NK-92 treated with Interleukin-12 subunit alpha and Interleukin-12 subunit beta, amount 100 ng/mL, for 24 hours (cell line): ENCODE data around the gene TRIP4.
A peak's percentile ranks its signal among the peaks of the same experiment; 100 is the strongest.

ENCODE experiments used
- DNase-seq: peaks from one replicate; lab custom pipeline; 2025; lab: John Stamatoyannopoulos, UW

Gene TRIP4

DNA sequence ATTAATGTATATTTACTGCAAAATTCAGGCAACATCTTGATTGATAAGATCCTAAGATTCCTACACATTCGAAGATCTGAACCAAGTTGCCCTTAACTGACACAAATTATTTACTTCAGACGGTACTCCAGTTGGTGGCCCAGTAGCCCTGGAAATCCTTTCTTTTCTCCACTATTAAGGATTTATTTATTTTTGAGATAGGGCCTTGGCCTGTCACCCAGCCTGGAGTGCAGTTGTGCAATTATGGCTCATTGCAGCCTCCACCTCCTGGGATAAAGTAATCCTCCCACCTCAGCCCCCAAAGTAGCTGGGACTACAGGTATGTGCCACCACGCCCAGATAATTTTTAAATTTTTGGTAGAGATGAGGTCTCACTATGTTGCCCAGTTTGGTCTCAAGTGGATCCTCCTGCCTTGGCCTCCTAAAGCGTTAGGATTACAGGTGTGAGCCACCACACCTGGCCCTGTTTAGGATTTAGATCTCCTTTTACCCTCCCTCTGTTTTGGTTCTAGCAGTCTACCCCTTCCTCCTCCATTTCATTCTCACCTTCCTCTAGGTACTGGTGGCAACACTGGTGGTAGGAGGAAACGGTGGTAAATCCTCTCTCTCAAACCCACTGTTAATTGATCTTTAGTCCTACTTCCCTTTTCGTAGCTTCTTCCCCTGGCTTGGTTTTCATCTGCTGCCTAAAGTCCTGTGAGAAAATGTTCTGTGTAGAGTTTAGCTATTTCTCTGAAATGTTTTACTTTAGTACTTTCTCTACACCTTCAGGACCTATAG is 60.1 kb downstream of the TRIP4 start:
- DNase-seq: no peak

DNA sequence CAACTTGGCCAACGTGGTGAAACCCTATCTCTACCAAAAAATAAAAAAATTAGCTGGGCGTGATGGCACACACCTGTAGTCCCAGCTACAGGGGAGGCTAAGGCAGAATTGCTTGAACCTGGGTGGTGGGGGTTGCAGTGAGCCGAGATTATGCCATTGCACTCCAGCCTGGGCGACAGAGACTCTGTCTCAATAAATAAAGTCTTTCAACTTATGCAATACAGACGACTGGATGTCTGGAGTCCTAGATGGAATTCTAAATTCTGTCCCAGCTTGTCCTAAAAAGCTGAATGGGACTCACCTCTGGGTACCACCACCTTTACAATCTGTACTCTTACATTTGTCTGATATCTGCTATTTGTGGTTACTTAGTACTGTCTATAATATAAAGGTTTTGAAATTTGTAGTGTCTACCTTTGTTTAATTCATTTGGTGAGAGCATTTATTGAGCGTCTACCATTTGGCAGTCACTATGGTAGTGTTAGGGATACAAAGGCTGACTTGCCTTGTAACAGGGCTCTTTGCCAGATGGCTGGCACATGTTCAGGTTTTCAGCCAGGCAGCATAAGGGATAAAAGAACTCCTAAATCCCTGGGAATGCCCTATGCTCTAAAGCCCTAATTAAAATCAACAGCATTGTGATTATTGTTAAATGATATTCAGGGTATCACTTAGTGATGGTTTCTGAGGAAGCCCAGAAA is 65.5 kb downstream of the TRIP4 start:
- DNase-seq: no peak

DNA sequence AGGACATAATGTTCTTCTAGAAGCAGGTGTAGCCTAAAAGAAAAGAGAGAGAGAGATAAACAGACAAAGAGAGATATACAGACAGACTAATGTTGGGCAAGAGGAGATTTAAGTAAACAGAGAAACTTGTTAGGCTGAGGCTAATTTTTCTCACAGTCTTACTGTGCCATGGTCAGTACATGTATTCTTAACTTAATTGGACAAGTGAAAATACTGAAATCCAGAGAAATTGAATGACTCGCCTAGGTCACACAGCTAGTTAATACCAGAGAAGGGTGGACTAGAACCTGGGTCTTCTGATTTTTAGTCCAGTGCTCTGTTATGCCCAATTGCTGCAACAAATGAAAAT is 66.0 kb downstream of the TRIP4 start:
- no peak for DNase-seq

DNA sequence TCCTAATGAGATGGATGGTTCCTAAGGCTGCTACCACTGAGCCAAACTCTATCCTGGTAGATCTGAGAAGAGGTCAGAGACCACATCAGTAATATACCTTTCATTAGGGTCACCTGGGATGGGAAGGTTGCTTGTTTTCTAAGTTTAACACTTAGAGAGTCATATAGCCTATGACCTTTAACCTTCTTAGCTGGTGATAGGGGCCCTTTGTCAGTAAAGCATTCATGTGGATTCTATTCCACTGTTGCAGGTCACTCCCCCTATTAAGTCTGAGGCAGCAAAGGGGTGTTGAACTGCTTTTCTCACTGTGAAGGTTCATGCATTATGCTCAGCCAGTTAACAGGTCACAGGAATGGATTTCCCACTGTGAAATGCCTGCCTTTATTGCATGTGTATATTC is 66.6 kb downstream of the TRIP4 start:
- DNase-seq: no peak

DNA sequence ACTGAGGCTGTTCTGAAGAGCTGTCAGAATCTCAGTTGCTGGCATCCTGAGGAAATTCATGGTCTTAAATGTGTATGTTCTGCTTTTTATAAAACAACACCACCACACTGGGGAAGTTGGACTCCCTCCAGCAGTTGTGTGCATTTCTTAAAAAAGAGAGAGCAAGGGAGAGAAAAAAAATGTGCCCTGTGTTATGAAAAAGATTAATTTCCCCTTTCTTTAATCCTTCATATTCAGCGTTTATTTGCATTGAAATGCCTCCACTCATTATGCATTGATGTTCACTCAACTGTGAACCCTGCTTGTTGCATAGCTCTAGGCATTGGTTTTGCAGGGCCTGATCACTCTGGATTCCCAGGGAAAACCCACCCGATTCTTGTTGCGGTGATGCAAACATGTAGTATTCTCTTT is 68.3 kb downstream of the TRIP4 start:
- DNase-seq: no peak

DNA sequence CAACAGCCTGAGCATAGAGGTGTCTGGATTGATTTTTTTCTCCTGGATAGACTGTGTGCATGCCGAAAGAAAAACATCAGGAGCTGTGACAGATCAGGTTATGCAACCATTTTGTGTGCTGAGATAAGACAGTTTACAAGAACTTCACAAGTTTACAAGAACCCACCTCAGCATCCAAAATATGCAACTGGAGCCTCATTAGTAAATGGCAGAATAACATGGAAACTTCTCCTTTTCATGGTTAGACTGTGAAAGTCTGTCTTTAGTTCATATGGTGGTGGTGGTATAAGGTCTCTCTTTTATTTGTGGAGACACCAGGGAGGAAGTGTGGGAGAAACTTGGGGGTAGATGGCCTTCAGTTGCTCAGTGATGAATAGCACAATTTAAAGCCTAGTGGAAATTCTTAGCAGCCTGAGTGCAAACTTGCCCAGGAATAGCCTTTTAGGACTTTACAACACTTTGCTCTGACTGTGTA is 69.0 kb downstream of the TRIP4 start:
- DNase-seq: no peak

DNA sequence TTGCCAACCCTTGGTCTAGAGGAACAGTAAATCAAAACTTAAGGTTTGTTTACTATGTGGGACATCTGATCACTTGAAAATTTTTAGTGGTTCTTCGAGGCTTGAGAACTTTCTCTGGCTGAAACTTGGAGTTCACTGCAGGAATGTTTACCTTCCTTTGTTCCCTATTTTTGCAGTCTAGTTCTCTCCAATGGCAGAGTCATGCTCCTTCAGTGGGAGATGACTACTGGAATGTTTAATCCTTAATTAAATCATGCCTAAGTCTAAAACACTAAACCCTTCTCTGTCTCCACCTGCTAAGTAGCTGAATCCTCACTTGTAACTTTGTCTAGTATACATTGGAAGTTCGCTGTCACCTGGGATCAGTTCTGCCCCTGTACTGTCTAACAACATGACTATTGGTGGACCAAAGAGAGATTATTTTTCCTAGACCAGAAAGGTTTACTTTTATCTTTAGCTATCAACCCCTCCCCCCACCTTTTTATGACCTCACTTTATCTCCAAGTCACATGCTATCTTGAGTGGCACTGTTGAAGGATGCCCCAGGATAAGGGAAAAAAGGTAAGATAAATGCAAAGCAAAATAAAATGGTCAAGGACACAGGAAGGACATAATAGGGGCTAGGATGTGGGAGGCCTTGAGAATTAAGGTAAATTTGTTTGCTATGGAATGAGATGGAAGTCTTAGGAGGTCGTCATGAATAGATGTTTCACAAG is 71.6 kb downstream of the TRIP4 start:
- DNase-seq: no peak

DNA sequence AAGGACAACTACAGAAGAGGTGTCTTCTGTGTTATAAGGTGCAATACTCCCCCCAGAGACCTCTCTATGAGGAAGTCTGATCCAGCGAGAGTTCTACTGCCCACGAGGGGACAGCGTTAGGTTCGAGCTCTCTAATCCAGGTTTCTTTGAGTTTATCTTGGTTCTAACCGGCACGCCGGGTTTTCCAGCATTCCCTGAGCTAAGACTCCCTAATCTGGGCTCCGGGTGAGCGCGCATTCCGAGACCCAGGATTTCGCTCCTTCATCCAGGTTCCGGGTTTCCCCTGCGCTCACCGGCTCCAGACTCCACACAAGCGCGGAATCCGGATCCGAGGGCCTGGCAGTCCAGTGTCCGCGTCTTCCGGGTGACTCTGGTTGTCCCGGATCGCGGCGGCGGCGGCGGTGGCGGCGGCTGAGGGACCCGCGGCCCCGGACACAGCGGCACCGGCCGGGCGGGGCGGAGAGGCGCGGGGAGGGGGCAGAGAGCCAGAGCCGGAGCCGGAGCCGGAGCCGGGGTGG is 72.6 kb downstream of the TRIP4 start, which contains the start of gene ZNF609:
ZNF609 (plus strand) TSS at position 373 of the 518 bp plus-strand sequence. CDS start 38,842 bp downstream, outside the sequence.
- peak; percentile 82 for DNase-seq

DNA sequence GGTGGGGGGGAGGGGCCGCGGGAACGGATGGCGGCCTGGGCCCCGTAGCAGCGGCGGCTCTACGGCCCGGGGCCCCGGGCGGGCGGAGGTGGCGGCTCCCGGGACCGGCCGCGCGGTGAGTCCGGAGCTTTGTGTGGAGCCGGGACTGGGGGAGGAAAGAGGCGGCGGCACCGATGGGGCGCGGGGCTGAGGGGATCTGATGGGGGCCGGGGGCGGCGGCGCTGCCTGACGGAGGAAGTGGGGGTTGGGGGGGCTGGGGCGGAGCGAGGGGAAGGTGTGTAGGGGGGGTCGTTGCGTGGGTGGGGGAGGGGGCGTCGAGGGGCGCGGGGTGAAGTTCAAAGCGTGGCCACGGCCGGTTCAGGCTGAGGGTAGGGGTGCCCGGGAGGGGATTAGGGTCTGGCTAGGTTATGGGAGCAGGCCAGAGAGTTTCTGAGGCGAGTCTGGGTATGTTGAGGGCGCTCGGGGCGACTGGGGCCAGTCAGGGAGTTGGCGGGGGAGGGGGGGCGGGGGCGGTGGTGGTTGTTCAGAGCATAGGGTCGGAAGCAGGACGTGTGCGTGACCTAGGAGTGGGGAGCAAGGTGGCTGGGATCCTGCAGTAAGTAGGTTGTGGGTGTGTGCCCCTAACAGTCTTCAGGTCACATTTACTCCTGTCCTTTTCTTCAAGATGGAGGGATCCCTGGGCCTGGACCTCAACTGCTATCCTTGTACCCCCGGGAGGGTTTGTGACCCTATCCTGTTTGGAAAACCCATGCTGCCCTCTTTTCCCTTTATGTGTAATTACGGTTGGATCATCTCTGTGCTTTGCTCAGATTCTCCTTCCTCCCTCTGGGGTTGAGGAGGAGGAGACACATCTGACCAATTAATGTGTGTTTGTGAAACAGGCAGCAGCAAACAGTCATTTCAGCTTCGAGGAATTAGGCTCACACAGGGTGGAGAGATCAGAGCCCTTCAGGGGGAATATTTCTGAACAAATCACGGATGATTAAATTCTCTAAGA is 73.4 kb downstream of the TRIP4 start:
- peak; percentile 44 for DNase-seq

DNA sequence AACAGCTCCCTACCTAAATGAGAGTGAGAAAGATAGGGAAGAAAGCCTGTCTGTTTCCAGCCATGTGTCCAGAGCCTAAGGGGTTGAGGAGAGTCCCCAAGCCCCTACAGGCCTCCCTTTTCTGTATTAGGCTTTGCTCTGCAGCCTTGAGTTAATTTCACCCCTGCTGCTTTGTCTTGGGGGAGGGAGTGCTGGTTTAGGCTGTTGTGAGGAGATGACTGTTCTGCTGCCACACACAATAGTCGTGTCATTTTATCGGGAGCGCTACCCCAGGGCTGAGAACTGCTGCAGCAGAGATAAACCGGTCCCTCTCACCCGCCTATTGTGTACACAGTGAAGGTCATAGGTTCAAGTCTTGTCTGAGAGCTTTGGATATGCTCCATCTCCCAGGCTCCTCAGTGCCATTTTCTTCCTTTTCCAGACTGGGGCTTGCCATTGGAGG is 74.1 kb downstream of the TRIP4 start:
- peak; percentile 7 for DNase-seq

DNA sequence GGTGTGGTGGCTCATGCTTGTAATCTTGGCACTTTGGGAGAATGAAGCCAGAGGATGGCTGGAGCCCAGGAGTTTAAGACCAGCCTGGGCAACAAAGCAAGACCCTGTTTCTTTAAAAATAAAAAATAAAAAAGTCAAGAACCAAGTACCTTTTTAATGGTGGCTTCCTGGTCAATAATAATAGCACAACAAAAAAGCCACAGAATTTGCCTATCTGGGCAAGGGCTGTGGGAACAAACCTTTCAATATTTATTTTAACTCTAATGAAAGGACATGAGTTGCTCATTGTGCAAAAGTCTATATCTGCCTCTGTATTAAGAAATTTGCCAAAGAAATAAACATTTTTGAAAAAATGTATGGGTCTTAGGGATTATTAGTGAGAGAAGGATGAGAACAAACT is 74.9 kb downstream of the TRIP4 start:
- DNase-seq: no peak

DNA sequence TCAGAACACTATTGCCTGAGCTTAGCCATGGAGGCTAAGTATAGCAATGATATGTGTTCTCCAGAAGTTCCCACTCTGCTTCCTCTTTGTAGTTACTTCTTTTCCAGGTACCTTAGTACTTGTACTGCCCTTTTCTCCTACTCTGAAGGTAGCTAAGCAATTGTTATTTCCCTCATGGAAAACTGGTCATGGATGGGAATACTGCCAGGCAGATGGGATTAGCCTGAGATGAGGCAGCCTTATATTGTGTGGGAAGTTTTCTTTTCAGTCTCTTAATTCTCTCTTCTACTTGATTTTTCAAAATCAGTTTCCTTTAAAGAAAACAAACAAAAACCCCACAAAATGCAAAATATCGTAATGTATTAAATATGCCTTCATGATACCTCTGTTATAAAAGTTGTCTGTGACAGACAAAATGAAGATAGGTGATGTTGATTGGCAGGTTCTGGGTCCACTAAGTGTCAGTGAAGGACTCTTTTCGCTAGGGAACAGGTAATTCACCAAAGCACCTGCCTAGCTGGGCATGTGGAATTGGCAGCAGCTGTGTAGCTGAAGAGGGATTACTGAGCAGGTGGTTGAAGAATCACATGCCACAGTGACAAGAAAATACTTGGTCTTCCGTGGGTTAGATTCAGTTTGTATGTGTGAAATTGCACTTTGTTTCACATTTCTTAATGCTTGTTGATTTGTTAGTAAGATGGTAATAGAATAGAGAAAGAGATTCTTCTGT is 76.8 kb downstream of the TRIP4 start:
- no peak for DNase-seq

DNA sequence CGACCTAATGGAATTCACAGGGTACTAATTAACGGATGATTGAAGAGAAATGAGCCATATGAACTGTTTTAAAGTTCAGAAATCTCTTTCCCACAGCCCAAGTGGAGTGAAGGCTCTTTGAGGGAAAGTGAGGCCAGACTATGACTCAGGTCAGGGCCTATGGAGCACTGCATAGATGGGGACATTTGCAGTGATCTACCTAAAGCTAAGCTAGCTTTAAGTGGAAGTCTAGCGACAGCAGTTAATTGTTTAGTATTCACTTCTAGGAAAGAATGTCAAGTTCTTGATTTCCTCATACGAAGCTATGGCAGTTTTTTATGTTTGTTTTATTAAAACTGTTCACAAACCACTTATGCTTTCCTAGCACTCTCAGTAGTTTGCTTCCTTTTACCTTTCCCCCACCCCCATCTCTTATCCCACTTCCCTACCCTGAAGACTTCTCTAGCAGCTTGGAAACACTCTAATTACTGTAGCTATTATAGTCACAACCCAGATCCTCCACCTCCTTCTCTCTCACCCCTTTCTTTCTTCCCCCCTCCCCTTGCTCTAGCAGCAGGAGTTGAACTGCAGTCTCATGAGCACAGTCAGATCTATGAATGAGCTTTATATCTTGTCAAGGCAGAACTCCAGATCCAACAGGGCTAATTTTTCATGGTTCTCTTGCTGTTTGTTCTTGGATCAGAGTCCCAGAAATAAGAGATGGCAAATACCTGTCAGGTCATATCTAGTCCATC is 78.9 kb downstream of the TRIP4 start:
- no peak for DNase-seq

DNA sequence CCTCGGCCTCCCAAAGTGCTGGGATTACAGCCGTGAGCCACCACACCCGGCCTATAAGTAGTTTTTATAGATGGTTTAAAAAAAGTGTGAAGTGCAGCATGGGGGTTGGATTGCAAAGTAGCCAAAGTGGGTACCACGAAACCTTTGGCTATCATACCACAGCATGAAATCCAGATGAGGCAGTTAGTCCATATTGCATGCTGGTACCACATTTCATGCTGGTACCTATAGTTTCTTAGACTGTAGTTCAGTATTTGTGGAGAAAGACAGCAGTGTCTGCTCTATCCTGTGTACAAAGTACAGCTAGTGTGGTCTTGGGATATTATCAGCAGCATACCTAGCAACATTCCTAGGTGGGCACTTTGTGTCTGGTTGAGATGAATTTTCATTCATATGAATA is 84.5 kb downstream of the TRIP4 start:
- no peak for DNase-seq

DNA sequence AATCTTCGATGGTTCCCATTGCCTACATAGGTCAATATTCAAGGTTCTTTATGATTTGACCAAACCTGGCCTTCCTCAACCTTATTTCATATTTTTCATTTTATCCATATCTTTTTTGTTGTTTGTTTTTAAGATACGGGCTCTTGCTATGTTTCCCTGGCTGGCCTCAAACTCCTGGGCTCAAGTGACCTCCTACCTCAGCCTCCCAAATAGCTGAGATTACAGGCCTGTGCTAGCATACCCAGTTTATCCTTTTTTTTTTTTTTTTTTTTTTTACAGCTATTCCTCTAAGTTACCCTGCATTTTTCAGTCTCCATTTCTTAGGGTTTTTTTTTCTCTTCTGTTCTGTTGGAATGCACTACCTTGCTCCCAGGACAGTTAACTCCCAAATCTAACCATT is 87.2 kb downstream of the TRIP4 start:
- no peak for DNase-seq

DNA sequence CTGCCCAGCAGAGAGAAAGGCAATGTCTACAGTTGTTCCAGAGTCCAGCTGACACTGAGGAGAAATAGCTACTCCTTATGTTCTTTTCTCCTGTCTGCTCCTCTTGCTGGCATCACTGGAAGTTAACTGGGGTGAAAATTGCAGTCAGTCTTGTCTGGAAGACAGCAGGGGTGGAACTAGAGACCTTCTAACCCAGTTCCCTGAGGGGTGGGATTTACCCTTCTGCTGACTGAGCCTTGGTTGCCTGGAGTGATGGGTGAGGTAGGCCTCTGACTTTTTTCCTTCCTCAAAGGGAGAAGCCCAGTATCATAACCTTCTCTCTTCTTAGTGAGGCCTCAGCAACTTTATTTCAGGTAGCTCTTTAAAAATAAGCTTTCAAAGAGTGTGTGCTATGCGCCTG is 88.9 kb downstream of the TRIP4 start:
- no peak for DNase-seq

DNA sequence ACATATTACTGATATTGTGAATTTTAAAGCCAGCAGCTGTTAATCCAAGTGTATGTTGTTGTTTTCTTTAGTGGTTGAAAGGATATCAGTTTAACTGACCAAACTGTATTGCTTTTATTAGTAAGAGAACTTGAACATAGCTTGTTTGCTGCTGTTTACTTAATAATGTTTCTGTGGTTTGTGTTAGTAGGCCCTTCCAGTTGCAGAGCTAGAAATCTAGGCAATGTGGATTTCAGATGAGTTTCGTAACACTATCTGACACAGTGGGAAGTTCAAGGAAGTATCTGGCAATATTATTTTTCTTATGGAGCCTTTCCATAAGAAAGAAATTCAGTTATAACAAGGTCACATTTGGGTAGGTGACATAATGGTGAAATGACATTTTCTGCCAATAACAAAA is 91.2 kb downstream of the TRIP4 start:
- DNase-seq: no peak

DNA sequence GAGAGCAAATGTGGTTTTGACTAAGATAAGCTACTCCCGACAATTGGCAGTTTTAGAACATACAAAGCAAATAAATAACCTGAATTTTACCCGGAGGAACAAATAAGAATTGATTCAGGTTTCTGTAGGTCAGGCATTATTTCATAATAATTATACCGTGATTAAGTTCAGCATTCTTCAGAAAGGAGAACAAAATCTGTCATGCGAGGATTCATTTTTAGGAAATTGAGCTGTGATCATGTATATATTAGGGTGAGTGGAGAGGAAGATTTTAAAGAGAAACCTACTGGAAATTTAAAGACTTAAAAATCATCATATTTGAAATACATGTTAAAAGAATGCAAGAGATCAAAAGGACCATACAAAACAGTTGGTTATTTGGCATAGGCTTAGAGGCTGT is 93.3 kb downstream of the TRIP4 start:
- no peak for DNase-seq

DNA sequence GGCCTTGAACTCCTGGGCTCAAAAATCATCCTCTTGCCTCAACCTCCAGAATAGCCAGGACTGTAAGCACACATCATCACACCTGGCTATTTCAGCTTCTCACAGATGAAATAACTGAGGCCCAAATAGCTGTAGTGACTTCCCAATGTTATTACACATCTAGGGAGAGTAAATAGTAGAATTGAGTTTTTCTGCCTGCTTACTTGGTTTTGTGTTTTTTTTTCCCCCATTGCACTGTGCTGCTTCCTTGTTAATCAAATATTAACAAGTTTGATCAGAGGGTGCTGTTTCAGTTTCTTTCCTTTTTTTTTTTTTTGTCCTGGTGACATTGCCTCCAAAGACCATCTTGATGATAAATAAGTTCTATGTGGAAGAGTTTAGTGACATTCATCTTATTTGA is 96.1 kb downstream of the TRIP4 start:
- no peak for DNase-seq

DNA sequence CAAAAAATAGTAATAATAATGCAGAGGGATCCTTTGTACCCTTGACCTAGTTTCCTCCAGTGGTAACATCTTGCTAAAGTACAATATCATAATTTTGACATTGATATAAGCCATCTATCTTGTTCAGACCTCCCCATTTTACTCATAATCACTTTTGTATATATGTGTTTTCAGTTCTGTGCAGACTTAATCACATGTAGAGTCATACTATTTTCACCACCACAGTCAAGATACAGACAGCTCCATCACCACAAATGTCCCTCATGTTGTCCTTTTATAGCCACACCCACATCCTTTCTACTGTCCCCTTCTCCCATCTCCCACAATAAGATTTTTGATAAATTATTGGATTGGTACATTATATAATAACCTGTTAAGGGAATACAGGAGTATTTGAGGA is 98.2 kb downstream of the TRIP4 start:
- no peak for DNase-seq
